GF-D8 (cell line): ENCODE data around the gene C17orf75.
A peak's percentile ranks its signal among the peaks of the same experiment; 100 is the strongest.
"Not testable (repeated sequence)": the region's sequence is repeated elsewhere in the genome, so short reads cannot be mapped to it uniquely, and the experiment has no call there.

Experiments
- DNase-seq: peaks from one replicate; lab custom pipeline; 2025; lab: John Stamatoyannopoulos, UW

Gene C17orf75

GRCh38 chr17:32341857-32342602 is at the start of gene C17orf75:
C17orf75 (minus strand) TSS chr17:32342173; CDS start chr17:32342139, 34 bp downstream.
- DNase-seq, result peak; percentile 40

DNA sequence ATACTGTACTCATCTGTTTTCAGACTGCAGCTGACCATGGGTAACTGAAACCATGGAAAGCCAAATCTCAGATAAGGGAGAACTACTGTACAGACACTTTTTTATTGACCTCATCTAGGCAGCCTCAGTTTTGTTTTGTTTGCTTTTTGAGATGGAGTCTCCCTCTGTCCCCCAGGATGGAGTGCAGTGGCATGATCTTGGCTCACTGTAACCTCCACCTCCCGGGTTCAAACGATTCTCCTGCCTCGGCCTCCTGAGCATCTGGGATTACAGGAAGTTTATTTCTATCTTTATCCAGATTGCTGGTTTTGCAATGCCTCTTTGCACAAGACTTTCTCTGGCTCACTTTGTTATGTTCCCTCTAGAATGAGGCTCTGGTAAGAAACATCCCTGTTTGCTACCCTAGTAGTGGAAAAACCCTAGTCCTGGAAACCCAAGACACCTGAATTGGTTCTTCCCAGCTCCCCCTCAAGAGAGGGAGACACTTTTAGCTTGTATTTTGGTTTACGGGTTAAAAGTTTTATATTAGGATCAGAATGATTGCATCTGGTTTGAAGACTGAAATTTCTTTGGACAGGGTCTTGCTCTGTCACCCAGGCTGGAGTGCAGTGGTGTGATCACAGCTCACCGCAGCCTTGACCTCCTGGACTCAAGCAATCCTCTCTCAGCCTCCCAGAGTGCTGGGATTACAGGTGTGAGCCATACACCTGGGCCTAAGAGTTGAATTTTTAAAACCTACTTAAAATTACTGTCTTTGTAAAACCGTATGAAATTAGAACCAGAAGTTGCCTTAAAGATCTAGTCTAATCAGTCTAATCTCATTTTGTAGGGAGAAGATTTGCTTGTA is 46.9 kb upstream of the C17orf75 start:
- no peak for DNase-seq

GRCh38 chr17:32388128-32388527 is 46.2 kb upstream of the C17orf75 start:
- not testable (repeated sequence) for DNase-seq

DNA sequence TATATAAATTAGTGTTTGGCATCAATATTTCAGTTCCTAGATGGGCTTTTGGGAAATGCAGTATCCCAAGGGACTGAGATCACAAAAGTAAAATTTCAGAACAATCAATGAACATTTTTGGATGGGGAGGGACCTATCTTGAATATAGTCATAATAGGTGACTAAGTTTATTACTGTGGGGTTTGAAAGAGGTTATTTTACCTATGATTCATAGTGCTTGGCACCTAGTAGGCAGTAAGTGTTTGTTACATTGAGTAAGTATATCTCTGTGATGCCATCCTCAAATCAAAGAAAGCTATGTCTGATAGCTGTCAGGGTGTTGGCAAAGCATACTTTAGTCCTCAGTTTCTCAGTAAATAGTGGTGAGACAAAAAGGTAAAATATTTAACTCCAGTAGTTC is 44.9 kb upstream of the C17orf75 start:
- DNase-seq, result no peak

DNA sequence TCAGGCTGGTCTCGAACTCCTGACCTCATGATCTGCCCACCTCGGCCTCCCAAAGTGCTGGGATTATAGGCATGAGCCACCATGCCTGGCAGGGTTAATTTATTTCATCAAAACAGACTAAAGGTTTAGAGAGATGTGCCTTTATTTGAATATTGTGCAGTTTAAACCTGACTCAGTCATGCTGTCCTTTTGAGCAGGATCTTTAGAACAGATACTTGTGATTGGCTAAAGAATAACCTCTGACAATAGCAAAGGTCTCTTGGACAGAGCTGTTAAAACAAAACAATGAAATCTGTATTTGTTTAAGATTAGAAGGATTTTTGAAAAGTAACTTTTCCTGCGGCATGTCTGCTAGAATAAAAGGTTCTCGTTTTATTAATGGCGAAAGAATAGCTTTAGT is 44.0 kb upstream of the C17orf75 start:
- DNase-seq, result no peak

GRCh38 chr17:32385121-32385520 is 43.1 kb upstream of the C17orf75 start:
- DNase-seq, result no peak

DNA sequence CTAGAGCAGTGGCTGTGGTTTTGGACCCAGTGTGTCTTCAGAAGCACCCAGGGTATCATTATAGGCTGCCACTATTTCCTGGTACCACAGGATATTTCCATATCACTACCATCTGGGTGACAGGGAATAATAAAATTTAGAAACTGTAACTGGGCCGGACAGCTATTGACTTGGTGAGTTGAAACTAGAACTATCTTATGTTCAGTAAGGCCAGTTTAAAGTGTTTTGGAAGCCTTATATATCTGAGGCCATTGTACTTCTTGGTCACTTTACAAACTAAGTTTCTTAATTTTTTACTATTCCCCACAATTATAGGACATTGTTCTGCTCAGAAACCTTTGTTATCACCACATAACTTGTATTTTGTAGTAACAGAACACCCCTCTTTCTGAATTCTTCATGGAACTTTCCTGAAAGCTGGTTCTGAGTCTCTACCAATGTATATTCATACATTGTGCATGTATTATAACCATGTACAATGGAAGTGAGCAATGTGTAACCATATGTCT is 42.0 kb upstream of the C17orf75 start:
- DNase-seq, result no peak

- DNase-seq, result no peak
These were observed 40.7 kb upstream of the C17orf75 start for GRCh38 chr17:32382526-32383223.

DNA sequence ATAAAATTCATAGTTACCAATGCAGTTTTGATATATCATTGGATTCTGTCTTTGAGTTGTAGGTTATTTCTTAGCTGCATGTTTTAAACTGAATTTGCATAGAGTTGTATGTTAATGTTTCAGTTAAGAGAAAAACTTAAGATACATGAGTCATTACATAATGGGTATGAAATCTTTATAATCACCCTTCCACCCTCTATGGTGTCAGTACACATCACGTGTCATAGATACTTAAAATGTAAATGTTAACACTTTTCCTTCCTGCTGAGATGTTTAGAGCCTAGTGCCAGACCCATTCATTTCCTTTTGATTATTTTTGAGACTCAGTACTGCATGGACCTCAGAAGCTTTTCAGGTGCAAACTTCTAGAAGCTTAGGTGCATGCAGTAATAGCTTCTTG is 28.5 kb upstream of the C17orf75 start:
- DNase-seq, result no peak

GRCh38 chr17:32361270-32361669 is 19.3 kb upstream of the C17orf75 start:
- DNase-seq, result no peak

DNA sequence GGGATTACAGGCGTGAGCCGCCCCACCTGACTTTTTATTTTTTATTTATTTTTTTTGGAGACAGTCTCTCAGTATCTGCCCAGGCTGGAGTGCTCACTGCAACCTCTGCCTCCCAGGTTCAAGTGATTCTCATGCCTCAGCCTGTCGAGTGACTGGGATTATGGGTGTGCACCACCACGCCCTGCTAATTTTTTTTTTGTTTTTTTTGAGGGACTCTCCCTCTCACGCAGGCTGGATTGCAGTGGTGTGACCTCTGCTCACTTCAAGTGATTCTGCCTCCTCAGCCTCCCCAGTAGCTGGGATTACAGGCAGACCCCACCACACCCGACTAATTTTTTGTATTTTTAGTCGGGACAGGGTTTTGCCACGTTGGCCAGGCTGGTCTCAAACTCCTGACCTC is 15.6 kb upstream of the C17orf75 start:
- no peak for DNase-seq

- no peak for DNase-seq
These were observed 14.8 kb upstream of the C17orf75 start for GRCh38 chr17:32356750-32357149.

GRCh38 chr17:32356378-32356743 is 14.4 kb upstream of the C17orf75 start:
- DNase-seq, result no peak

DNA sequence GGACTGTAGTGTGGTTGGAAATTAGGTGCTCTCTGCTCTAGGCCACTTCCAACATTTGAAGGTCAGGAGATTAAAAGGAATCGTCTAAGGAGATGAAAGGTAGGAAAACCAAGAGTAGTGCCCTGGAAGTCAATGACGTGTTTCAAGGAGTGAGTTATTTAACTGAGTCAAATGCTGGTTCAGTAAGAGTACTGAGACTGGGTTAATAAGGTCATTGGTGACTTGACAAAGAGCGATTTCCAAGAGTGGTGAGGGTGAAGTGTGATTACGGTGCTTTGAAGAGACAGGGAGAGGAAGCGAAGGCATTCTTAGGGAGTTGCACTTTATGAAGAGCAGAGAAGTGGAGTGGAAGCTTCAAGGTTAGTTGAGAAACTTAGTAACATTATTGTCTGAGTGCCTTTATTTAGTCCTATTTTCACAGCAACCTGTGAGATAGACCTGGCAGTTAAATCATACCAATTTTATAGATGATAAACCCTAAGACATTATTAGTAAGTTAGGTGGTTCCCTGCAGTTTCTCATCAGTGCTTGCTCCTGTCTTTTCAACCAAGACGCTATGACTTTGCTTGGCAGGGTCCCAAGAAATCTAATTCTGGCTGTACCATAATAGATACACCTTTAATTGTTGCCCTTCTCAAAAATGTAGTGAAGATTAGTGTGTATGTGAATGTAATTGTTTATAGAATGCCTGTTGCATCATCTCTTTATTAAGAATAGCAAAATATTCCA is 13.8 kb upstream of the C17orf75 start:
- no peak for DNase-seq

DNA sequence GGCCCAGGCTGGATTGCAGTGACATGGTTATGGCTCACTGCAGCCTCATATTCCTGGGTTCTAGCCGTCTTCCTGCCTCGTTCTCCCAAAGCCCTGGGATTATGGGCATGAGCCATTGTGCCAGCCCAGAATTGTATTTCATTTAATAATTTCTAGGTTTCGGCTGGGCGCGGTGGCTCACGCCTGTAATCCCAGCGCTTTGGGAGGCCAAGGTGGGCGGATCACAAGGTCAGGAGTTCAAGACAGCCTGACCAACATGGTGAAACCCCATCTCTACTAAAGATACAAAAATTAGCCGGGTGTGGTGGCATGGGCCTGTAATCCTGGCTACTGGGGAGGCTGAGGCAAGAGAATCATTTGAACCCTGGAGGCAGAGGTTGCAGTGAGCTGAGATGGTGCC is 10.8 kb upstream of the C17orf75 start:
- not testable (repeated sequence) for DNase-seq

GRCh38 chr17:32350666-32351418 is 8.9 kb upstream of the C17orf75 start:
- peak; percentile 15 for DNase-seq

- peak; percentile 67 for DNase-seq
These were observed 8.1 kb upstream of the C17orf75 start, which contains the start of gene ZNF207 for GRCh38 chr17:32349854-32350665. ZNF207 (plus strand) TSS chr17:32350157; CDS start chr17:32350286, 129 bp downstream.

GRCh38 chr17:32349503-32349853 is 7.5 kb upstream of the C17orf75 start:
- DNase-seq, result no peak

- DNase-seq, result no peak
These were observed 6.5 kb upstream of the C17orf75 start for GRCh38 chr17:32348483-32348800.

DNA sequence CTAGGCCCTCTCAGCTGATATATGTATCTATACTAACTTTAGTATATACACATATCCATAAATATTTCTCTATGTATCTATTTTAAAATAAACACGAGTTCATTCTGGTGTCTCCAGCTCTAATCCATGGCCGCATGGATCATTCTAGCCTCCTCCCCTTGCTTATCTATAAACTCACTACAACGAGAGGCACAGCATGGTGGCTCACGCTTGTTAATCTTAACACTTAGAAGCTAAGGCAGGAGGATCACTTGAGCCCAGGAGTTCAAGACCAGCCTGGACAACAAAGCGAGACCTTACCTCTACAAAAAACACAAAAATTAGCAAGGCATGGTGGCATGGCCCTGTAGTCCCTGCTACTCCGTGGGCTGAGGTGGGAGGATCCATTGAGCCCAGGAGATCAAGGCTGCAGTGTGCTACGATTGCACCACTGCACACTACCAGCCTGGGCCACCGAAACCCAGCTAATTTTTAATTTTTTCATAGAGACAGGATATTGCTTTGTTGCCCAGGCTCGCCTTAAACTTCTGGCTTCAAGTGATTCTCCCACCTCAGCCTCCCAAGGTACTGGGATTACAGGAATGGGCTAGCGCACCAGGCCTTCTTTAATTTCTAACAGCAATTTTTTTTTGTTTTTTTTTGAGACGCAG is 4.1 kb upstream of the C17orf75 start:
- DNase-seq, result no peak
